Measurements from ENCODE around the gene MAP2K7. TPM values are rescaled to one million over a fixed set of nuclear protein-coding genes. Genes with fewer than 3 reads are reported as not detected.
A peak's percentile ranks its signal among the peaks of the same experiment; 100 is the strongest.
"Not testable (repeated sequence)": the region's sequence is repeated elsewhere in the genome, so short reads cannot be mapped to it uniquely, and the experiment has no call there.

The MAP2K7 gene
- total RNA-seq, 1 experiment from 2014 or later: 13.0 TPM

GRCh38 chr19:7930030-7930429, 26.4 kb downstream of the MAP2K7 start:
- DNase-seq (ENCODE audit: low read depth): not testable (repeated sequence)

- no peak for DNase-seq (ENCODE audit: low read depth)
Observed at GRCh38 chr19:7930765-7931164, 27.1 kb downstream of the MAP2K7 start.

- no peak for DNase-seq (ENCODE audit: low read depth)
Observed at GRCh38 chr19:7931221-7932061, 27.8 kb downstream of the MAP2K7 start.

GRCh38 chr19:7932276-7932929, 28.7 kb downstream of the MAP2K7 start:
- no peak for DNase-seq (ENCODE audit: low read depth)

GRCh38 chr19:7932930-7933300, 29.2 kb downstream of the MAP2K7 start:
- DNase-seq (ENCODE audit: low read depth): no peak

DNA sequence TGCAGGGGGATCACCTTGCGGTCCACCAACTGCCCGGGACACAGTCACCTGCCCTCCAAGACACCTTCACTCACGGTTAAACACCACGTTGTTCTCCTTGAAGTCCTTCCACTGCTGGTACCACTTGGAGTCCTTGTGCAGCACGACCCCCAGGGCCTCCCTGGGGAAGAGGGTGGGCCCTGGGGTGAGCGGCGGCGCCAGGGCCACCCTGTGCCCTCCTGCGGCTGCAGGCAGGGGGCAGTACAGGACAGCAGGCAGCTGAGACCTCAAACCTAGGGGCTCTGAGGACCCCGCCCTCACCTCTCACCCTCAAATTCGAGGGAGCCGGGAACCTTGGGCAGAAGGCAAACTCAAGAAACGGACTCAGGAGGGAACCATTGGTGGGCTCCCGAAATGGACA, 29.7 kb downstream of the MAP2K7 start:
- DNase-seq (ENCODE audit: low read depth): no peak

DNA sequence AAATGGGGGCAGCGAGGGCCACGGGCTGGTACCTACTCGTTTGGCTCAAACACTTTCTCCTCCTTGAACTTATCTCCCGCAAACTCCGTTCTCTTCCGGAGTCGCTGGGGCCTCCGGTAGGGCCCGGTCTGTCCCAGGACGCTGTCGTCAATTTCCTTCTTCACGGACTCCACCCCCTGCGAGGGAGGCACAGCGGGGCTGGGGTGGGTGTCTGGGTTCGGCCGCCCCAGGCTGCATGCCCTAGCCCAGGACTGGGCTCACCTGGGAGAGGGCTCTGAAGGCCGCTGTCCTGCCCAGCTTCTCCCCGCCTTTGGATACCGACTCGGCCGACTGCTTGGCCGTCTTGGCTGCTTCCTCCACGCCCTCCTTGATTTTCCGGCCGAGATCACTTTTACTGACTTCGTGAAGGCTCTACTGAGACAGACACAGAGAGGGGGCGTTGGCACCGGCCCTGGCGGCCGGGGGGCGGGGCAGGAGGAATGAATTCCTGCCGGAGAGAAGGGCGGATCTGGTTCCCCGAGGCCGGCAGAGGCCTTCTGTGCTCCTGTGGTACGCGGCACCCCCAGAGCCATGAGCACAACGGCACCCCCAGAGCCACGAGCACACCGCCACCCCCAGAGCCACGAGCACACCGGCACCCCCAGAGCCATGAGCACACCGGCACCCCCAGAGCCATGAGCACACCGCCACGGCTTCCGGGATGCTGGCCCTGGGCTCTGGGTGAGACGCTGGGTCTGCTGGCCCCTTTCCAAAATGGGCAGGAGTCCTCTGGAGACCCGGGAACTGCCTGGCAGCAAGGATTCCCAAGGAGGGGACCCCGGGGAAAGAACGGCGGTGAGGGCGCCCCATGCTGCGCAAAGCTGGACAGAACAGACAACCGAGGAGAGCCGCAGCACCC, 30.4 kb downstream of the MAP2K7 start:
- no peak for DNase-seq (ENCODE audit: low read depth)

DNA sequence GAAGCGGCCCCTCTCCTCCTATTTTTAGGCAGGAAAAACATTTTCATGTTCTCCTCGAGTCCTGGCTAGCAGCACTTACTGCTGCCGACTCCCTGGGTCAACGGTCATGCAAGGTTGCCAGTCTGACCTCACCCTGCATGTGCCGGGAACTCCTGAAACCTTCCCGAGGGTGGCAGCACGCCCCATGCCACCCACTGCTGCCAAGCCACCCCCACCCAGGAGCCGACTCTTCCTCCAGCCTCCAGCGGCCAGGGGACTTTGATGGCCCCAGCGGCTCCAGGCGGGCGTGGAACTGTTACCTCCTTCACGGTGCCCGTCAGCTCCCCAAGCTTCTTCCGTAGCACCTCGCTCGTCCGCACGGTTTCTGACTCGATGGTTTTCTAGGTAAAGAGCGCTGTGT, 31.1 kb downstream of the MAP2K7 start:
- no peak for DNase-seq (ENCODE audit: low read depth)

- no peak for DNase-seq (ENCODE audit: low read depth)
Observed at GRCh38 chr19:7940841-7941240, 37.2 kb downstream of the MAP2K7 start.

GRCh38 chr19:7941895-7942596, 38.4 kb downstream of the MAP2K7 start:
- DNase-seq (ENCODE audit: low read depth): no peak

DNA sequence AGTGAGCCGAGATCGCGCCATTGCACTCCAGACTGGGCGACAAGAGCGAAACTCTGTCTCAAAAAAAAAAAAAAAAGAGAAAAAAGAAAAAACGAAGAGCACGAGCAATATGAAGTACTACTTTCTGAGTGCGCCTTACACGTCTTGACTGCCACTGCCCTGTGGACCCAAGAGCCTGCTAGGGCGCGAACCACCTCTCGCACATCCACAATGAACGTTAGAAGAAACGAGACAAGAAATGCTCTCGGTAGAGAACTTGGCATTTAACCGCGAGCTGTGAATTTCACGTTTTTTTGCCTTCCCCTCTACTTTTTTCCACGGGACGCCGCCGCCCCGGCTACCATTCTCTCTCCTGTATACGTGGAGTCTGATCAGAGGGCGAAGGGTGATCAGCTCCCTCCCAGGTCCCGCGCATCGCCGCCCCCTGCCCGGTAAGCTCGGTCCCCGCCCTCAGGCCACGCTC, 39.3 kb downstream of the MAP2K7 start:
- no peak for DNase-seq (ENCODE audit: low read depth)

DNA sequence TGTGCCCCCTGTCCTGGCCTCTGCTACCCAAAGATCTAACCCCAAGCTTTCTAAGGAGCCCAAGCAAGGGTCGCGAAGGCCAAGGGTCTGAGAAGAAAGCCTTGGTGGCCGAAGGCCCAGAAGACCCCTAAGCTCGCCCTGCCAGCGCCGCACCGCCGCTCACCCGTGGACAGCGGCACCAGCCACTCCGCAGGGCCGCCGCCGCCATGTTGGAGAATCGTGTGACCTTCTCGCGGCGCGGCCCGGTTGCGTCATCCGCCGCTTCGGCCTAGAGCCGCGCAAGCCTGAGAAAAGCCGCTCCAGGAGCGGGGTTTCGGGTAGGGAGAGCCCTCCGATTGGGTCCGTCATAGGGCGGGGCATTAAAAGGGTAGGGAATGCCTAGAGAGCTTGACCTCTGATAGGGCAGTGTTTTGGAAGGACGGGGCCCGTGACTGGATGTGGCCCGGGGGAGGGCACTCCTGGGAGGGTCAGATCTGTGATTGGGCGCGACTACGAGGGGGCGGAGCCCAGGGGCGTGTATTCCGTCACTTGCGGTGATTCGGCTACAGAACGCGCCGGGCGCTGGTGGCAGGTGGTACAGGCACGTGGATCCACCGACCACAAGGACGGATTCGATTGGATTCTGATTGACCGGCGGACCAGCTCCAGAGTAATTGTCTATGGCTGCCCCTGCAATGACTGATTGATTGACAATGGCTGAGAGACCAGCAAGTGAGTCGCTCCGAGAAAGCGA, 39.9 kb downstream of the MAP2K7 start, which contains the start of gene TIMM44:
TSS of gene TIMM44 (minus strand) at position 223 of the 733 bp plus-strand sequence. CDS start at position 208, 15 bp downstream.
- peak; percentile 100 for DNase-seq (ENCODE audit: low read depth)

DNA sequence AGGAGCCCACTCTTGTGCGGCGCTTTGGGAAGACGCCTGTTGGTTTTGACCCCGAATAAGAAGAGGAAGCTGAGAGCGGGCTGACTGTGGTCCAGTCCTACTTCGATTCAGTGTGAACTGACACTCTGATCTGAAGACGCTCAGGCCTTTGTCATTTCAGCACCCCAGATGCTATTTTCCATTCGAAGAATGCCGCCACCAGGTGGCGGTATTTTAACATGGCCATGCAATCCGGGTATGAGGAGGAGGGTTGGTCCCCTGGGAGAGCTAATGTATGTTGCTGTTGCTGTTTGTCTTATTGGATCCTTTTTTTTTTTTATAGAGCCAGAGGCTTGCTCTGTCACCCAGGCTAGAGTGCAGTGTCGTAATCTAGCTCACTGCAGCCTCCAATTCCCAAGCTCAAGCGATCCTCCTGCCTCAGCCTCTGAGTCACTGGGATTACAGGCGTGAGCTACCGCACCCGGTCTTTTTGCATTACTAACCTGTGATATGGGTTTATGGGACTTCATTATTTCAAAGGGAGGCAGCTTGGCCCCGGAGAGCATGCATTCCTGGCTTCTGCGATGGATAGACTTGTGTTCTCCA, 40.6 kb downstream of the MAP2K7 start:
- peak; percentile 94 for DNase-seq (ENCODE audit: low read depth)

GRCh38 chr19:7947939-7948338, 44.3 kb downstream of the MAP2K7 start:
- DNase-seq (ENCODE audit: low read depth): no peak

DNA sequence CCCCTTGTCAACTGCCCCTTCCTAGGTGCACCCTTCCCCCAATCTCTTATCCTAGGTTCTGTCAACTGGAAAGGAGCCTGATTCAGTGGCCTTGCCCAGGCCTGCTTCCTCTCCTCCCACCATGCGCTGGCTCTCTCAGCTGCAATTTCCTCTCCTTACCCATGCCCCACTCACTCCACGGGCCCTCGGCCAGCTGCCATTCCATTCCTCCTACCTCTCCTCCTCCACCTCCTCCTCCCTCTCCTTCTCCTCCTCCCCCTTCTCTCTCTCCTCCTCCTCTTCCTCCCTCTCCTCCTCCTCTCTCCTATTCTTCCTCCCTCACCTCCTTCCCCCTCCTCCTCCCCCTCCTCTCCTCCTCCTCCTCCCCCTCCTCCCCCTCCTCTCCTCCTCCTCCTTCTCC, 49.4 kb downstream of the MAP2K7 start:
- DNase-seq (ENCODE audit: low read depth): no peak

GRCh38 chr19:7953576-7953975, 49.9 kb downstream of the MAP2K7 start:
- DNase-seq (ENCODE audit: low read depth): no peak

GRCh38 chr19:7955696-7956095, 52.0 kb downstream of the MAP2K7 start:
- no peak for DNase-seq (ENCODE audit: low read depth)

- DNase-seq (ENCODE audit: low read depth): no peak
Observed at GRCh38 chr19:7959211-7959610, 55.5 kb downstream of the MAP2K7 start.

GRCh38 chr19:7961082-7961481, 57.4 kb downstream of the MAP2K7 start:
- DNase-seq (ENCODE audit: low read depth): not testable (repeated sequence)
